GM23338 (cell line): ENCODE data around the gene SUCLG2.

Source experiments
- CREB1 ChIP-seq: fragments of 250-450 bp; sonication (Bioruptor Pico); IDR thresholded peaks from 2 replicates; pipeline ENCODE4 v1.5.0; 2020; ENCODE audit warnings: low read depth, mild to moderate bottlenecking, moderate library complexity
- CTCF ChIP-seq, 2 experiments: fragments of 200-600 bp in 1 of 2; sonication (generic) in 1 of 2; conservative IDR thresholded peaks; 2 replicates each; pipeline versions ENCODE4 v1.5.1 to v1.6.1; 2016 to 2017; ENCODE audit warnings: antibody characterized with exemption in 2 of 2, low read depth in 2 of 2, mild to moderate bottlenecking in 2 of 2, moderate library complexity in 1 of 2
- ETS1 ChIP-seq: IDR thresholded peaks from 2 replicates; pipeline ENCODE4 v1.6.1; 2016; ENCODE audit warnings: antibody characterized with exemption
- EZH2 ChIP-seq: fragments of 200-600 bp; sonication (generic); IDR thresholded peaks from one replicate; pipeline ENCODE4 v1.8.0; 2017; ENCODE audit warnings: antibody characterized with exemption, mild to moderate bottlenecking, low read depth; ENCODE audit not compliant: unreplicated experiment
- JUNB ChIP-seq: IDR thresholded peaks from one replicate; pipeline ENCODE4 v1.6.1; 2016; ENCODE audit warnings: antibody characterized with exemption; ENCODE audit not compliant: unreplicated experiment
- NANOG ChIP-seq: IDR thresholded peaks from 2 replicates; pipeline ENCODE4 v1.6.1; 2016; ENCODE audit warnings: antibody characterized with exemption, borderline replicate concordance
- POLR2AphosphoS5 ChIP-seq: IDR thresholded peaks from 2 replicates; pipeline ENCODE4 v1.6.1; 2016; ENCODE audit warnings: antibody characterized with exemption, low read depth
- REST ChIP-seq: IDR thresholded peaks from one replicate; pipeline ENCODE4 v1.6.1; 2018; ENCODE audit warnings: antibody characterized with exemption; ENCODE audit not compliant: unreplicated experiment
- STAT1 ChIP-seq: IDR thresholded peaks from one replicate; pipeline ENCODE4 v1.6.1; 2016; ENCODE audit warnings: antibody characterized with exemption; ENCODE audit not compliant: unreplicated experiment
- ZNF114 ChIP-seq: fragments of 250-450 bp; sonication (Bioruptor Pico); IDR thresholded peaks from 2 replicates; pipeline ENCODE4 v1.5.0; 2020; ENCODE audit warnings: mild to moderate bottlenecking, moderate library complexity
- ZNF331 ChIP-seq: fragments of 250-450 bp; sonication (Bioruptor Pico); IDR thresholded peaks from 2 replicates; pipeline ENCODE4 v1.5.0; 2020; ENCODE audit warnings: low read depth, mild to moderate bottlenecking, moderate library complexity

- TF ChIP-seq ZNF114 (CRISPR knock-in tag) (no peak), CTCF (conservative IDR thresholded peaks at IDR 0.05; ENCODE audit: low read depth in 2 of 2) (no peak), EZH2 (no peak), ETS1 (no peak), NANOG (no peak), POLR2AphosphoS5 (no peak), ZNF331 (CRISPR knock-in tag) (no peak), JUNB (no peak), REST (no peak), CREB1 (CRISPR knock-in tag) (no peak), STAT1 (no peak)
Observed at GRCh38 chr3:67453628-67454027, 200.8 kb downstream of the SUCLG2 start.
